Endothelial cell of umbilical vein (primary cell): ENCODE results near the gene MISP.

Experiments used
- FOS ChIP-seq: IDR thresholded peaks from 2 replicates; pipeline ENCODE4 v1.6.1; 2011; ENCODE audit warnings: mild to moderate bottlenecking, low read length, moderate library complexity, borderline replicate concordance; ENCODE audit not compliant: insufficient read depth
- GATA2 ChIP-seq: IDR thresholded peaks from 2 replicates; pipeline ENCODE4 v1.7.0; 2011; ENCODE audit warnings: low read depth, mild to moderate bottlenecking, moderate library complexity, mixed read lengths, low read length; ENCODE audit not compliant: insufficient read length, insufficient read depth
- JUN ChIP-seq: IDR thresholded peaks from 2 replicates; pipeline ENCODE4 v1.6.1; 2011; ENCODE audit warnings: borderline replicate concordance, low read depth; ENCODE audit not compliant: insufficient read length, insufficient read depth
- MYC ChIP-seq: IDR thresholded peaks from one replicate; pipeline ENCODE4 v1.6.1; 2011; ENCODE audit warnings: mild to moderate bottlenecking, low read depth, low read length
- POLR2A ChIP-seq: IDR thresholded peaks from 2 replicates; pipeline ENCODE4 v1.6.1; 2012; ENCODE audit warnings: low read depth, mild to moderate bottlenecking, control low read depth, low read length
- POLR2AphosphoS5 ChIP-seq: IDR thresholded peaks from 2 replicates; pipeline ENCODE4 v1.6.1; 2012; ENCODE audit warnings: low read depth, mild to moderate bottlenecking, control low read depth, low read length, moderate library complexity; ENCODE audit not compliant: insufficient read depth
- TF ChIP-seq, protein P1 (sequence below), 2 donors: IDR thresholded peaks; 1 replicate in 1 of 2; 2 replicates in 1 of 2; pipeline ENCODE4 v1.5.1; 2011; ENCODE audit warnings: low read length in 2 of 2, mild to moderate bottlenecking in 2 of 2, moderate library complexity in 2 of 2, control low read depth in 1 of 2, inconsistent platforms in 1 of 2, low read depth in 1 of 2; ENCODE audit not compliant: insufficient read depth in 1 of 2; ENCODE audit errors: extremely low read depth in 1 of 2
- TF ChIP-seq, protein P2 (sequence below): IDR thresholded peaks from 2 replicates; pipeline ENCODE4 v1.6.1; 2011; ENCODE audit not compliant: insufficient read depth, insufficient read length

DNA sequence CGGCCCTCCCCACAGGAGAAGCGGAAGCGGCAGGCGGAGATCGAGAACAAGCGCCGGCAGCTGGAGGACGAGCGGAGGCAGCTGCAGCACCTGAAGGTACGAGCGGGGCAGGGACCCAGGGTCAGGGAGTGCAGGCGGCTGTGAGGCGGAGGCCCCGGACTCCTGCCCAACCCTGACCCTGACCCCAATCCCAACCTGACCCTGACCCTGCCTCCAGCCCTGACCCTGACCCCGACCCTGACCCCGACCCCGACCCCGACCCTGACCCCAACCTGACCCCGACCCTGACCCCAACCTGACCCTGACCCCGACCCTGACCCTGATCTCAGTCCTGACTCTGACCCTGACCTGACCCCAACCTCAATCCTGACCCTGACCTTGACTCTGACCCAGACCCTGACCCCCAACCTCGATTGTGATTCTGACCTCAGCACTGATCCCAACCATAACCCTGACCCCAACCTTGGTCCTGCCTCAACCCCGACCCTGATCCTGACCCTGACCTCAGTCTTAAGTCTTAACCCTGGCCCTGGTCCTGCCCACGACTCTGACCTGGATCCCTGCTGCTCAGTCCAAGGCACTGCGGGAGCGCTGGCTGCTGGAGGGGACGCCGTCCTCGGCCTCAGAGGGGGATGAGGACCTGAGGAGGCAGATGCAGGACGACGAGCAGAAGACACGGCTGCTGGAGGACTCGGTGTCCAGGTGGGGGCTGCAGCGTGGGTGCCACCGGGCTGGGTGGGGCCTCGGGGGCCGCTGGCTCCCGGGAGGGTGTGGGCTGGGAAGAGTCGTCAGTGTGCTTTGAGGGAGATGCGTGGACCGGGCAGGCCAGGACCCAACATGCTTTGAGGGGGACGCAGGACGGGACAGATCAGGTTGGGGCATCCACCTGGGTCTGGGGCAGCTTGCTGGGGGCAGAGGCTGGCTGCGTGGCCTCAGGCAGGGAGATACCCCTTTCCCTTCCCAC is 23.6 kb upstream of the MISP start:
- TF ChIP-seq, protein P1, sequence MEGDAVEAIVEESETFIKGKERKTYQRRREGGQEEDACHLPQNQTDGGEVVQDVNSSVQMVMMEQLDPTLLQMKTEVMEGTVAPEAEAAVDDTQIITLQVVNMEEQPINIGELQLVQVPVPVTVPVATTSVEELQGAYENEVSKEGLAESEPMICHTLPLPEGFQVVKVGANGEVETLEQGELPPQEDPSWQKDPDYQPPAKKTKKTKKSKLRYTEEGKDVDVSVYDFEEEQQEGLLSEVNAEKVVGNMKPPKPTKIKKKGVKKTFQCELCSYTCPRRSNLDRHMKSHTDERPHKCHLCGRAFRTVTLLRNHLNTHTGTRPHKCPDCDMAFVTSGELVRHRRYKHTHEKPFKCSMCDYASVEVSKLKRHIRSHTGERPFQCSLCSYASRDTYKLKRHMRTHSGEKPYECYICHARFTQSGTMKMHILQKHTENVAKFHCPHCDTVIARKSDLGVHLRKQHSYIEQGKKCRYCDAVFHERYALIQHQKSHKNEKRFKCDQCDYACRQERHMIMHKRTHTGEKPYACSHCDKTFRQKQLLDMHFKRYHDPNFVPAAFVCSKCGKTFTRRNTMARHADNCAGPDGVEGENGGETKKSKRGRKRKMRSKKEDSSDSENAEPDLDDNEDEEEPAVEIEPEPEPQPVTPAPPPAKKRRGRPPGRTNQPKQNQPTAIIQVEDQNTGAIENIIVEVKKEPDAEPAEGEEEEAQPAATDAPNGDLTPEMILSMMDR (IDR thresholded peaks at IDR 0.05; ENCODE audit: extremely low read depth in 1 of 2, insufficient read depth in 1 of 2, low read depth in 1 of 2, low read length in 2 of 2), result no peak
- TF ChIP-seq MYC (no peak), POLR2A (no peak), FOS (no peak), JUN (no peak), POLR2AphosphoS5 (no peak), GATA2 (no peak)
- TF ChIP-seq, protein P2, sequence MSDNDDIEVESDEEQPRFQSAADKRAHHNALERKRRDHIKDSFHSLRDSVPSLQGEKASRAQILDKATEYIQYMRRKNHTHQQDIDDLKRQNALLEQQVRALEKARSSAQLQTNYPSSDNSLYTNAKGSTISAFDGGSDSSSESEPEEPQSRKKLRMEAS, result no peak
